HCT116 (cell line): ENCODE data around the gene CDK19.

Source experiments
- CTCF ChIP-seq, 3 experiments: fragments of 200-600 bp in 1 of 3; sonication (generic) in 1 of 3; IDR thresholded peaks in 2 of 3; conservative IDR thresholded peaks in 1 of 3; 2 replicates each; pipeline ENCODE4 v1.5.1; 2012 to 2017; ENCODE audit warnings: low read depth in 2 of 3, low read length in 2 of 3, antibody characterized with exemption in 1 of 3, borderline replicate concordance in 1 of 3, control low read depth in 1 of 3, mild to moderate bottlenecking in 1 of 3, mixed read lengths in 1 of 3, mixed run types in 1 of 3, moderate library complexity in 1 of 3; ENCODE audit not compliant: insufficient read depth in 1 of 3
- EZH2 ChIP-seq: fragments of 200-600 bp; sonication (generic); IDR thresholded peaks from 2 replicates; pipeline ENCODE4 v1.6.1; 2017; ENCODE audit warnings: antibody characterized with exemption, mixed run types
- EZH2phosphoT487 ChIP-seq: fragments of 200-600 bp; IDR thresholded peaks from 2 replicates; pipeline ENCODE4 v1.6.1; 2018; ENCODE audit warnings: antibody characterized with exemption, borderline replicate concordance
- FOSL1 ChIP-seq: IDR thresholded peaks from 2 replicates; pipeline ENCODE4 v1.6.1; 2012; ENCODE audit warnings: low read depth
- JUND ChIP-seq: IDR thresholded peaks from 2 replicates; pipeline ENCODE4 v1.6.1; 2012
- POLR2A ChIP-seq: IDR thresholded peaks from 2 replicates; pipeline ENCODE4 v1.7.0; 2011; ENCODE audit warnings: borderline replicate concordance; ENCODE audit not compliant: insufficient read depth, insufficient read length; ENCODE audit errors: extremely low read depth
- POLR2AphosphoS5 ChIP-seq: IDR thresholded peaks from 2 replicates; pipeline ENCODE4 v1.6.1; 2011; ENCODE audit warnings: mild to moderate bottlenecking, low read depth, low read length, moderate library complexity
- SIN3A ChIP-seq: IDR thresholded peaks from 2 replicates; pipeline ENCODE4 v1.6.1; 2012; ENCODE audit warnings: low read depth
- SP1 ChIP-seq: IDR thresholded peaks from 2 replicates; pipeline ENCODE4 v1.6.1; 2012; ENCODE audit warnings: low read depth
- TCF7L2 ChIP-seq: IDR thresholded peaks from 2 replicates; pipeline ENCODE4 v1.7.0; 2011; ENCODE audit warnings: borderline replicate concordance, inconsistent platforms; ENCODE audit not compliant: insufficient read depth, insufficient read length; ENCODE audit errors: extremely low read depth
- YY1 ChIP-seq: IDR thresholded peaks from 2 replicates; pipeline ENCODE4 v1.6.1; 2011; ENCODE audit warnings: low read length, low read depth, moderate library complexity, mild to moderate bottlenecking; ENCODE audit not compliant: insufficient replicate concordance; ENCODE audit errors: extremely low read depth
- ZBTB33 ChIP-seq: IDR thresholded peaks from 2 replicates; pipeline ENCODE4 v1.6.1; 2011; ENCODE audit warnings: mild to moderate bottlenecking, low read length, moderate library complexity; ENCODE audit not compliant: insufficient replicate concordance; ENCODE audit errors: extremely low read depth
- TF ChIP-seq, protein P1 (sequence below): IDR thresholded peaks from 2 replicates; pipeline ENCODE4 v1.6.1; 2012; ENCODE audit warnings: low read depth

DNA sequence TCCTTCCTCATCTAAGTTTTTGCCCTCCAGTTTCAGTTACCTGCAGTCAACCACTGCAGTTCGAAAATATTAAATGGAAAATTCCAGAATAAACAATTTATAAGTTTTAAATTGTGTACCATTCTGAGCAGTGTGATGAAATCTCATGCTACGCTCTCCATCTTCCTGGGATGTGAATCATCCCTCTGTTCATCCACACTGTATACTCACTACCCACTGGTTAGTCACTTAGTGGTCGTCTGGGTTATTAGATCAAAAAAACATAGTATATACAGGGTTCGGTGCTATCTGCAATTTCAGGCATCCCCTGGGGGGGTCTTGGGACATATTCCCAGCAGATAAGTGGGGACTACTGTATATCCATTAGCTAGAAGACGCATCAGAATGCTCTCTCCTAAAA is 186.9 kb downstream of the CDK19 start:
- no peak for TF ChIP-seq EZH2
- no peak for TF ChIP-seq CTCF (IDR thresholded peaks at IDR 0.05 in 2 of 3, conservative IDR thresholded peaks at IDR 0.05 in 1 of 3; ENCODE audit: borderline replicate concordance in 1 of 3, insufficient read depth in 1 of 3, low read depth in 2 of 3, low read length in 2 of 3)
- TF ChIP-seq POLR2A, result no peak
- TF ChIP-seq POLR2AphosphoS5, result no peak
- TF ChIP-seq FOSL1, result no peak
- TF ChIP-seq, protein P1, sequence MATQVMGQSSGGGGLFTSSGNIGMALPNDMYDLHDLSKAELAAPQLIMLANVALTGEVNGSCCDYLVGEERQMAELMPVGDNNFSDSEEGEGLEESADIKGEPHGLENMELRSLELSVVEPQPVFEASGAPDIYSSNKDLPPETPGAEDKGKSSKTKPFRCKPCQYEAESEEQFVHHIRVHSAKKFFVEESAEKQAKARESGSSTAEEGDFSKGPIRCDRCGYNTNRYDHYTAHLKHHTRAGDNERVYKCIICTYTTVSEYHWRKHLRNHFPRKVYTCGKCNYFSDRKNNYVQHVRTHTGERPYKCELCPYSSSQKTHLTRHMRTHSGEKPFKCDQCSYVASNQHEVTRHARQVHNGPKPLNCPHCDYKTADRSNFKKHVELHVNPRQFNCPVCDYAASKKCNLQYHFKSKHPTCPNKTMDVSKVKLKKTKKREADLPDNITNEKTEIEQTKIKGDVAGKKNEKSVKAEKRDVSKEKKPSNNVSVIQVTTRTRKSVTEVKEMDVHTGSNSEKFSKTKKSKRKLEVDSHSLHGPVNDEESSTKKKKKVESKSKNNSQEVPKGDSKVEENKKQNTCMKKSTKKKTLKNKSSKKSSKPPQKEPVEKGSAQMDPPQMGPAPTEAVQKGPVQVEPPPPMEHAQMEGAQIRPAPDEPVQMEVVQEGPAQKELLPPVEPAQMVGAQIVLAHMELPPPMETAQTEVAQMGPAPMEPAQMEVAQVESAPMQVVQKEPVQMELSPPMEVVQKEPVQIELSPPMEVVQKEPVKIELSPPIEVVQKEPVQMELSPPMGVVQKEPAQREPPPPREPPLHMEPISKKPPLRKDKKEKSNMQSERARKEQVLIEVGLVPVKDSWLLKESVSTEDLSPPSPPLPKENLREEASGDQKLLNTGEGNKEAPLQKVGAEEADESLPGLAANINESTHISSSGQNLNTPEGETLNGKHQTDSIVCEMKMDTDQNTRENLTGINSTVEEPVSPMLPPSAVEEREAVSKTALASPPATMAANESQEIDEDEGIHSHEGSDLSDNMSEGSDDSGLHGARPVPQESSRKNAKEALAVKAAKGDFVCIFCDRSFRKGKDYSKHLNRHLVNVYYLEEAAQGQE, result no peak
- no peak for TF ChIP-seq JUND
- TF ChIP-seq YY1, result no peak
- TF ChIP-seq SP1, result no peak
- no peak for TF ChIP-seq EZH2phosphoT487
- TF ChIP-seq TCF7L2, result no peak
- TF ChIP-seq ZBTB33, result no peak
- no peak for TF ChIP-seq SIN3A
